ENCODE data around the gene PHF21B.
"Not testable (repeated sequence)": the region's sequence is repeated elsewhere in the genome, so short reads cannot be mapped to it uniquely, and the experiment has no call there.

Gene PHF21B

GRCh38 chr22:44932493-44932892, 77.3 kb downstream of the PHF21B start:
- no peak for DNase-seq

- DNase-seq: no peak
These were observed 78.0 kb downstream of the PHF21B start for GRCh38 chr22:44931766-44932165.

- DNase-seq: no peak
These were observed 78.7 kb downstream of the PHF21B start for GRCh38 chr22:44931077-44931540.

GRCh38 chr22:44930711-44931035, 79.1 kb downstream of the PHF21B start:
- no peak for DNase-seq

- DNase-seq: no peak
These were observed 79.6 kb downstream of the PHF21B start for GRCh38 chr22:44930016-44930710.

DNA sequence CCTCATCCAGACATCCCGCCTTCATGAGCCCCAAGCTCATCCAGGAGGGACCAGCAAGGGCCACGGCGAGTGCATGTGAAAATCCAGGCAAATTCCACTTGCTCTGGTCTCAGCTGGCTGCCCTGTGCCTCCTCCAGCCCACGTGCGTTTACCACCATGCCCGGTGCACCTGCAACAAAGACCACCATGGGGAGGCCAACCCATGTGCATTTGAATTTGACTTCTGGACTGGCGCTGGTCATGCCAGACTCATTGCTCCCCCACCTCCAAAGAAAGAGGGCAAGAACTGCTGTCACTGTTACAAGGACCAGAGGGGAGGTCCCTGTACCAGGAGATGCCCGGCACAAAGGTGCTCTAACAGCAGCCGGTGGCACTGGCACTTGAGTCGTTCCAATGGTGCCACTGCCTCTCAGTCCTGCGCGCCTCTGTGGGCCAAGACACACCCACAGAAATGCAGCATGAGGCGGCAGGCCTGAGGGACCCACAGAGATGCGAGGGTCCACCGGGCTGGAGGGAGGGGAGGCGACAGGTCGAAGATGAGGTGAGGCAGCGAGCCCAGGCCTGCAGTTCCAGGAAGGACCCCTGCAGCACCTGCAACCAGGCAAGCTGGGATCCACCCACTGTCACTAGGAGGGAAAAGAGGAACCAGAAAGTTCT, 80.3 kb downstream of the PHF21B start:
- no peak for DNase-seq

DNA sequence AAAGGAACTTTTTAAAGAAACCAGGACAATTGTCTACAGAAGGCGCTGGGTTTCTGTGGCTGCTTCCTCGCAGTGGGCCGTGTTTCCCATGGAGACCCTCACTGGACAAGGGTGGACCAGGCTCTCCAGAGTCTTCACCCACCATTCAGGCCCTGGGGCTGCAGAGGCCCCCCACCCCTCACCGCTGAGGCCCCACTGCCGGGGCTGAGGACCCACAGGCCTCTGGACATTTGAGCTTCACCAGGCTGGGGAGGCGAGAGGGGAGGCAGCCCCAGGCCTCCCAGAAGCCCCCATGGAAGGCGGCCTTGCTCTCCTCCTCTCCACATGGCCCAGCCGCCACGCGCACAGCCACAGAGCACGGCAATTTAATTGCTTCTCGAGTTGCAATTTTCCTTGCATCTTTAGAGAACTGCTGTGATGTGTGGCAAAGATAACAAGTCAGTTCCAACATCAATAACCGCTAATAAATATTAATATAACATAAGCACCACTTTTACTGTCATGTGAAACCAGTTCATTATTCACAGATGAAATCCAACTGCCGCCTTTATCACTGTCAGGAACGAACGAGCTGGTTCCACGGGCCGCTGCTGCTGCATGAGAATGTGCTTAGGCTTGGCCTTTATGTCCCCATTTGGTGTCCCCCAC, 81.0 kb downstream of the PHF21B start:
- no peak for DNase-seq

GRCh38 chr22:44928136-44928463, 81.7 kb downstream of the PHF21B start:
- no peak for DNase-seq

GRCh38 chr22:44927463-44928135, 82.2 kb downstream of the PHF21B start:
- no peak for DNase-seq

GRCh38 chr22:44926491-44927415, 83.1 kb downstream of the PHF21B start:
- DNase-seq: no peak

- DNase-seq: no peak
These were observed 83.7 kb downstream of the PHF21B start for GRCh38 chr22:44926124-44926475.

DNA sequence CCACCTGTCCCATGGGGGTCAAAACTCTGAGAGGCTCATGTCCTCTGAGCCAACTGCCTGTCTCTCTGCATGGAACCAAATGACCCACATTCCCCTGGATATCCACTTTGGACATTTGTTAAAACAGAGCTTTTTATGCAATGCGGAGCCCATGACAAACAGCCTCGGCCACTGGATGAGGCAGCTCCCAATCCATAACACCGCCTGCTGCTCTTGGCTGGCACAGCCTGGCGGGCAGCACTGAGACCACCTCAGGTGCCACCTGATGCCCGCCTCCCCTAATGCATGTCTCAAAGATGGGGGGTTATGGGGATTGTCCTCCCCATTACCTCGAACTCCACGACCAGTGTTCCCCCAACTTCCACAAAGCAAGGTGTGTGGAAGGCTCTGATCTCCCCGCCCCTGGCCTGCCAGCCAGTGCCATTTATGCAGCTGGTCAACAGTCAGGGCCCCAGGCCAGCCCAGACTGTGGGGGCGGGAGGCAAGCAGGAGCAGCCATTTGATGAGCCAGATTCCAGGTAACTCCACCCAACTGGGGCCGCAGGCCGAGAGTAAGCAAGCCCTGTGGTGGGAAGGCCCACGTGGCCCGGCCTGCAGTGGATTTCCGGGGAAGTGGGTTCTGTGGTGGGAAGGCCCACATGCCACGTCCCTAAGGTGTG, 84.2 kb downstream of the PHF21B start:
- no peak for DNase-seq

DNA sequence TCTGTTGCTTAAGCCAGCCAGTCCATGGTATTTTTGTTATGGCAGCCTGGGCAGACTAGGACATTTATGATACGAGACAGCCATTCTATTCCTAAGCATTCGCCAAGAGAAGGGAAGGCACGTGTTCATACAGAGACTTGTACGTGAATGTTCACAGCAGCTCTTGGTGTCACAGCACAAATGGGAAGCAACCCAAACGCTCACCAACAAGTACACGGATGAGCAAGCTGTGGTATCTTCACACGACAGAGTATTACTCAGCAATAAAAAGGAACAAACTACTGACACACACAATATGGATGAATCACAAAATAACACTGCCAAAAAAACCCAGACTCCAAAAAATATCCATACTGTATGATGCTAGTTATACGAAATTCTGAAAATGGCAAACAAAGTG, 85.1 kb downstream of the PHF21B start:
- no peak for DNase-seq

- no peak for DNase-seq
These were observed 85.7 kb downstream of the PHF21B start for GRCh38 chr22:44924098-44924497.

- DNase-seq: not testable (repeated sequence)
These were observed 88.0 kb downstream of the PHF21B start for GRCh38 chr22:44921766-44922165.

GRCh38 chr22:44920183-44920582, 89.6 kb downstream of the PHF21B start:
- no peak for DNase-seq

GRCh38 chr22:44919691-44920090, 90.1 kb downstream of the PHF21B start:
- DNase-seq: no peak

DNA sequence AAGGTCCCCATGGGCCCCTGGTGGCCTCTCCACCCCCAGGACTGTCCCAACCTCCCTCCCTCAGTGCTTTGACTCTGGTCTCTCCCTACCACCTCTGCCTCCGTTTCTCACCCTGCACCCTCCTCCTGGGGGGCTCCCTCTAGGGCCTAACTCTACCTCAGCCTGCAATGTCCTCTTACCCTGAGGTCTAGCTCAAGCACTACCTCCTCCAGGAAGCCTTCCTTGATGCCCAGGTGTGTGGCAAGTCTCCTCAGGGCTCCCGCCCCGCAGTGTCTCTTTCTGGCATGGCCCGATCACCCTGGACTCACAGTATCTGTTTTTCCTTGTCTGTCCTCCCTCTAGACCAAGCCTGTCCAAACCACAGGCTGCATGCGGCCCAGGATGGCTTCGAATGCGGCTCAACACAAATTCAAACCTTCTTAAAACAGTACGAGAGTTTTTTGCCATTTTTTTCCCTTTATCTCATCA, 90.8 kb downstream of the PHF21B start:
- no peak for DNase-seq

- no peak for DNase-seq
These were observed 91.5 kb downstream of the PHF21B start for GRCh38 chr22:44918166-44918924.

DNA sequence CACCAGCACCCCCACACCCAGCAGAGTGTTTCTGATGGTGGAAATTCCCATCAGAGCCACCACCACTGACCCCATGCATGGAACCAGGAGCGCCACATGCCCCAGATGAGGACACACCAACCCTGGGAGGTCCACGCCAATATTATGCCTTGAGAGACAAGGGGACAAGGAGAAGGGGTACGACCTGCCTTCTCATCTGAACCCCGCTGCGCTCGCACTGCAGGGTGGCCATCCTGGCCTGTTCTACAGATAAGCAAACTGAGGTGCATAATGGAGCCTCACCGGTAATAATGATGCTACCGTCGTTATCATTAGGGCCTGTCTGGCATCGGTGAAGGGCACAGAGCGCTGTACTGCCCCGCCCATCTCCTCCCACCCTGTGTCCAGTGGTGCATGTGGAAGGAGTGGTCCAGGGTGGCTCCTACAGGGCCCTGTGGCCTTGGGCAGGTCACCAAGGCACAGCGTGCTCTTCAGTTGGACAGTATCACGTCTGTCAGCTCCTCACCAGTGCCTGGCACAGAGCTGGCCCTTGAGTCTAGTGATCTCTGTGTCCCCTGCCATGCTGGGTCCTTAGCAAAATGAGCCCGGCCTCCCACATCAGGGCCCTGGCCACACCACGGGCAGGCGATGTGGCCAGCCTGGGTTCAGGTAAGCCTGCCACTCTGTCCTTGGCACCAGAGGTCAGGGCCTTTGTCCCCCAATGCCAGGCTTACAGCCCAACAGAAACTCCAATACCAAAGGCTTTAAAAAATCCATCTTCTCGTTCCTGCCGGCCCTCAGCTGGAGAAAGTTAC, 92.2 kb downstream of the PHF21B start:
- DNase-seq: no peak
